Ovary (tissue), 3 donors: ENCODE measurements around the gene RACGAP1.

Experiments
- POLR2A ChIP-seq: fragments of 450-650 bp; IDR thresholded peaks from one replicate; pipeline ENCODE4 v1.6.1; 2017; ENCODE audit warnings: antibody characterized with exemption, mild to moderate bottlenecking, moderate library complexity
- TF ChIP-seq, protein P1 (sequence below), 3 donors: fragments of 450-650 bp in 2 of 3; fragments of 200-600 bp in 1 of 3; IDR thresholded peaks; one replicate each; pipeline versions ENCODE4 v1.5.1 to v1.8.0; 2016 to 2022; ENCODE audit warnings: antibody characterized with exemption in 3 of 3, mild to moderate bottlenecking in 1 of 3
- donor health status: DM: no; HTN: no; CAD: no.

GRCh38 chr12:49949866-49950265 lies 75.4 kb downstream of the RACGAP1 start:
- no peak for TF ChIP-seq POLR2A
- TF ChIP-seq, protein P1, sequence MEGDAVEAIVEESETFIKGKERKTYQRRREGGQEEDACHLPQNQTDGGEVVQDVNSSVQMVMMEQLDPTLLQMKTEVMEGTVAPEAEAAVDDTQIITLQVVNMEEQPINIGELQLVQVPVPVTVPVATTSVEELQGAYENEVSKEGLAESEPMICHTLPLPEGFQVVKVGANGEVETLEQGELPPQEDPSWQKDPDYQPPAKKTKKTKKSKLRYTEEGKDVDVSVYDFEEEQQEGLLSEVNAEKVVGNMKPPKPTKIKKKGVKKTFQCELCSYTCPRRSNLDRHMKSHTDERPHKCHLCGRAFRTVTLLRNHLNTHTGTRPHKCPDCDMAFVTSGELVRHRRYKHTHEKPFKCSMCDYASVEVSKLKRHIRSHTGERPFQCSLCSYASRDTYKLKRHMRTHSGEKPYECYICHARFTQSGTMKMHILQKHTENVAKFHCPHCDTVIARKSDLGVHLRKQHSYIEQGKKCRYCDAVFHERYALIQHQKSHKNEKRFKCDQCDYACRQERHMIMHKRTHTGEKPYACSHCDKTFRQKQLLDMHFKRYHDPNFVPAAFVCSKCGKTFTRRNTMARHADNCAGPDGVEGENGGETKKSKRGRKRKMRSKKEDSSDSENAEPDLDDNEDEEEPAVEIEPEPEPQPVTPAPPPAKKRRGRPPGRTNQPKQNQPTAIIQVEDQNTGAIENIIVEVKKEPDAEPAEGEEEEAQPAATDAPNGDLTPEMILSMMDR (IDR thresholded peaks at IDR 0.05), result no peak
